Measurements from ENCODE around the gene NCAM2.

GRCh38 chr21:21046063-21046462, 47.9 kb downstream of the NCAM2 start:
- TF ChIP-seq USF1 (IDR thresholded peaks at IDR 0.05): no peak
- no peak for TF ChIP-seq EP300 (IDR thresholded peaks at IDR 0.05; ENCODE audit: borderline replicate concordance)
- TF ChIP-seq TEAD4 (IDR thresholded peaks at IDR 0.05): no peak
- no peak for TF ChIP-seq EGR1 (IDR thresholded peaks at IDR 0.05)
- no peak for TF ChIP-seq YY1 (IDR thresholded peaks at IDR 0.05; ENCODE audit: low read depth)
- TF ChIP-seq RAD21 (IDR thresholded peaks at IDR 0.05; ENCODE audit: low read depth): no peak
